Ureter (tissue), 1 donor: ENCODE data around the gene GLA. TPM values are rescaled to one million over a fixed set of nuclear protein-coding genes. Genes with fewer than 3 reads are reported as not detected.

Experiments used
- DNase-seq: peaks from one replicate; pipeline ENCODE4 v3.0.0-alpha.2; 2020; ENCODE audit warnings: low spot score
- total RNA-seq: library from RNA; stranded (reverse); gene quantifications from one replicate; pipeline ENCODE4 v1.2.4, GENCODE V29; 2023
- donor health status: DM: yes; HTN: yes; CAD: no.

GLA gene
- total RNA-seq, 1 donor from 2014 or later = 13.7 TPM

GRCh38 chrX:101357166-101357795 is 50.4 kb downstream of the GLA start:
- no peak for DNase-seq

- DNase-seq = no peak
Observed at GRCh38 chrX:101349193-101349562, 58.5 kb downstream of the GLA start.

- DNase-seq = peak; percentile 79
Observed at GRCh38 chrX:101348452-101349192, 59.1 kb downstream of the GLA start, which contains the start of gene TIMM8A. Gene TIMM8A (minus strand): TSS chrX:101348742. CDS start chrX:101348664, 78 bp downstream.

- no peak for DNase-seq
Observed at GRCh38 chrX:101347859-101348451, 59.8 kb downstream of the GLA start.

Other genes starting within 250 kb of the GLA start
- gene DRP2, start 188.1 kb downstream of the GLA start, total RNA-seq = 2.1 TPM
- 0.18 TPM for gene TAF7L, start 116.6 kb downstream of the GLA start, total RNA-seq
- 16.7 TPM for gene TIMM8A, start 59.2 kb downstream of the GLA start, total RNA-seq
- 7.9 TPM for gene BTK, start 21.7 kb downstream of the GLA start, total RNA-seq
- 427 TPM for gene RPL36A, start 16.9 kb downstream of the GLA start, total RNA-seq
- 64.0 TPM for gene HNRNPH2, start 297 bp upstream of the GLA start, total RNA-seq
- 29.8 TPM for gene ARMCX4, start 77.5 kb upstream of the GLA start, total RNA-seq
- 17.6 TPM for gene ARMCX1, start 142.6 kb upstream of the GLA start, total RNA-seq
- gene ARMCX6, start 210.1 kb upstream of the GLA start, total RNA-seq = 57.4 TPM
- gene ARMCX3, start 215.2 kb upstream of the GLA start, total RNA-seq = 53.3 TPM